ENCODE results near the gene ALDH2.
"Not testable (repeated sequence)": the region's sequence is repeated elsewhere in the genome, so short reads cannot be mapped to it uniquely, and the experiment has no call there.

ALDH2 gene

DNA sequence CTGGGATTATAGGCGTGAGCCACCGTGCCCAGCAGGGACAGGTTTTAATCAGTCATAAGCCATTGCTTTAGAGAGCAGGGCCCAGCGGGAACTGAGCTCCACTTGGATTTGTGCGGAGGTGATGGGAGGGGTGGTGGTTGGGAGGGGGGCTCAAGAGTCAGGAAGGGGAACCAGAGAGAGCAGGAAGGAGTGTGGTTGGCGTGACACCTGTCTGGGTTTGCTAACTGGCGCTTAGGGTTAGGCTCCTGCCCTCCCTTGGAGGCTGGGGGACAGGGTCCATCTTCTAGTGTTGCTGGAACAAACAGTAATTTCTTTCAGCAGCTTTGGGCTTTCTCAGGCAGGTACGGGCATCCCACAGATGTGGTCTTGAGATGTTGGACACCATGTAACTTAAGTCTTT, 7.5 kb upstream of the ALDH2 start:
- DNase-seq (ENCODE audit: low read depth), result no peak

GRCh38 chr12:111759991-111760390, 6.7 kb upstream of the ALDH2 start:
- DNase-seq (ENCODE audit: low read depth), result no peak

DNA sequence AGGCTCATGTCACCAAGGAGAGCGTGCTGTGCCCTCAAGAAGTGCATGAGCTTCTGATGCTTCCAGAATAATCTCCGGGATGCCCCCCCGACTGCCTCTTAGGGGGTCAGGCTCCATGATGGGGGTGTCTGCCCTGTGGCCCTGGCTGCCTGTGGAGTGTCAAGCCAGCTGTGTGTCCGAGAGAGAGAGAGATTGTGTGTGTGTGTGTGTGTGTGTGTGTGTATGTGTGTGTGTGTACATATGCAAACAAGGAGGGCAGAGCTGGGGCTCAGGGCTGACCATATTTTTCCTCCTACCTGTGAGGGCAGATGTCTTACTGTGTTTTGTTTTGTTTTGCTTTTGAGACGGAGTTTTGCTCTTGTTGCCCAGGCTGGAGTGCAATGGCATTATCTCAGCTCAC, 5.6 kb upstream of the ALDH2 start:
- no peak for DNase-seq (ENCODE audit: low read depth)

DNA sequence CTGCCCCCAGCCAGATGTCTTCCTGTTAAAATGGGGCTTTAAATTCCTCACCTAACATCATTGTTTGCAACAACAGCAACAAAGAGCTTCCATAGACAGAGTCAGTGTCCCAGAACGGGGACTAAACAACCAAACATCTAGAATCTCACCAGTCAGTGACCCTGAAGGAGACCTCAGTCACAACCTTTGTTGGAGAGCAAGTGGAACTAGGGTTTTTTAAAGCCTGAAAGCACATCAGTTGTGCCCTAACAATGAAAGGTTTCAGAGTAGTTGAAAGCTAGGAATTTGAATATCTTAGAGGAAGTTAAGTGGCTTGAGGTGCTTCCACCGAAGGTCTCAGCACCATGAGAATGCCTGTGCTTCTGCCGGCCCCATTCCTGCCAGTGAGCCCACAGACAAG, 5.0 kb upstream of the ALDH2 start:
- DNase-seq (ENCODE audit: low read depth), result no peak

DNA sequence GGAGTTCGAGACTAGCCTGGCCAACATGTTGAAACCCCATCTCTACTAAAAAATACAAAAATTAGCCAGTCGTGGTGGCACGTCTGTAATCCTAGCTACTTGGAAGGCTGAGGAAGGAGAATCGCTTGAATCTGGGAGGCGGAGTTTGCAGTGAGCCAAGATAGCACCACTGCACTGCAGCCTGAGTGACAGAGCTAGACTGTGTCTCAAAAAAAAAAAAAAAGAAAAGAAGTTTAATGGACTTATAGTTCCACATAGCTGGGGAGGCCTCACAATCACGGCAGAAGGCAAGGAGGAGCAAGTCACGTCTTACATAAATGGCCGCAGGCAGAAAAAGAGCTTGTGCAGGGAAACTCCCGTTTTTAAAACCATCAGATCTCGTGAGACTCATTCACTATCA, 3.2 kb upstream of the ALDH2 start:
- not testable (repeated sequence) for DNase-seq (ENCODE audit: low read depth)

DNA sequence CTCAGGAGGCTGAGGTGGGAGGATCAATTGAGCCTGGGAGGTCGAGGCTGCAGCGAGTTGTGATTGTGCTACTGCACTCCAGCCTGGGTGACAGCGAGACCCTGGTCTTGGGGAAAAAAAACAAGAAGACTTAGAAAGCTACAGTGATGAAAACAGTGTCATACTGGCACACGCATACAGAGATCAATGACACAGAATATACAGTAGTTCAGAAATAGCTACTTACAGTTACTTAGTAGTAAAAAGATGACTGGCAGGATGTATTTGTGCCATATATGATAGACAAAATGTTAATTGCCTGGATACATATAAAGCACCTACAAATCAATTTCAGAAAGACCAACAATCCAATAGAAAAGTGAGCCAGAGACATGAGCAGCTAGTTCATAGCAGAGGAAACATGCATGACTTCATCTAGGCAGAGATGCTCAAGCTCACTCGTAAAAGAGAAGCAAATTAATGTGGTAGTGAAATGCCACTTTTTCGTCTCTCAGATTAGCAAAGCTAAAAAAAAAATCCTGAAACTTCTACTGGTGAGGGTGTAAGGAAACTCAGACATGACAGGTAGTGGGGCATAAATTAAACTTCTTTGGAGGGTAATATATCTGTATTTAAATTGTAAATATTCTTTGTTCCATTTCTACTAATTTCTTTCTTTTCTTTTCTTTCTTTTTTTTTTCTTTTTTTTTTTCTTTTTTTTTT, 2.5 kb upstream of the ALDH2 start:
- no peak for DNase-seq (ENCODE audit: low read depth)

GRCh38 chr12:111767362-111768158, 827 bp downstream of the ALDH2 start:
- DNase-seq (ENCODE audit: low read depth), result no peak

DNA sequence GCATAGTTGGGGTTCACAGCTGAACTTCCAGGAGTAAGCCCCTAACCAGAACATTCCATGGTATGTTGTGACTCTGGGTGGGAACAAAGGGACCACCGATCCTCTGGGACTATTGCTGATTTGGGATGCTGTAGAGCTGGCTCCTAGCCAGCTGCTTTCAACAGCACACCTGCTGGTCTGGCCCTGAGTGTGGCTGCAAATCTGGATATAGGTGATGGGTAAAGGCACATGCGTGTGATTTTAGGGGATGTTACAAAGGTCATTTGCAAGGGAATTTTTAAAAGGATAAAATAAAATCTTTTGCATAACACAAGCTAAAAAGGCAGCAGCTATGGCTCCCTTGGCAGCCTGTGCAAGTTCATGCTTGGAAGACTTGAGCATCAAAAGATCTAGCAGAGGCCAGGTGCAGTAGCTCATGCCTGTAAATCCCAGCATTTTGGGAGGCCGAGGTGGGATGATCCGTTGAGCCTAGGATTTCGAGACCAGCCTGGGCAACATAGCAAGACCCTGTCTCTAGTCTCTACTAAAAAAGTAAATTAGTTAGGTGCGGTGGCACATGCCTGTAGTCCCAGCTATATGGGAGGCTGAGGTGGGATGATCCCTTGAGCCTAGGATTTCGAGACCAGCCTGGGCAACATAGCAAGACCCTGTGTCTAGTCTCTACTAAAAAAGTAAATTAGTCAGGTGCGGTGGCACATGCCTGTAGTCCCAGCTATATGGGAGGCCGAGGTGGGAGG, 1.6 kb downstream of the ALDH2 start:
- DNase-seq (ENCODE audit: low read depth), result no peak

DNA sequence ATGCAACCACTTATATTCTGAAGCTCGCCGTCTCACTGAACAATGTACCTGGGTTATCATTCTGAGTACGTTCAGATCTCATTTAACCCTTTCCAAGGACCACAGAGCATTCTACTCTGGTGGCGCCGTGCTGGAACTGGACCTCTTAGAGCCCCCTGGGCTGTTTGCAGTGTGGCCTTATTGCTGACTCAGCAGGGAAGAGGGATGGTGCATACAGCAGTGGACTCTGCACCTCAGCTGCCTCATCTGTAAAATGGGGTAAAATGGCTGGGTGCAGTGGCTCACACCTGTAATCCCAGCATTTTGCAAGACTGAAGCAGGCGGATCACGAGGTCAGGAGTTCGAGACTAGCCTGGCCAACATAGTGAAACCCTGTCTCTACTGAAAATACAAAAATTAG, 2.9 kb downstream of the ALDH2 start:
- DNase-seq (ENCODE audit: low read depth), result no peak

GRCh38 chr12:111773801-111774551, 7.2 kb downstream of the ALDH2 start:
- DNase-seq (ENCODE audit: low read depth), result peak; percentile 75

- peak; percentile 85 for DNase-seq (ENCODE audit: low read depth)
These were observed 8.8 kb downstream of the ALDH2 start for GRCh38 chr12:111775205-111776193.

- no peak for DNase-seq (ENCODE audit: low read depth)
These were observed 10.2 kb downstream of the ALDH2 start for GRCh38 chr12:111776836-111777344.

GRCh38 chr12:111777345-111778045, 10.8 kb downstream of the ALDH2 start:
- DNase-seq (ENCODE audit: low read depth), result no peak

- no peak for DNase-seq (ENCODE audit: low read depth)
These were observed 13.4 kb downstream of the ALDH2 start for GRCh38 chr12:111780166-111780565.

GRCh38 chr12:111780615-111781014, 13.9 kb downstream of the ALDH2 start:
- no peak for DNase-seq (ENCODE audit: low read depth)

- no peak for DNase-seq (ENCODE audit: low read depth)
These were observed 14.4 kb downstream of the ALDH2 start for GRCh38 chr12:111781085-111781658.

DNA sequence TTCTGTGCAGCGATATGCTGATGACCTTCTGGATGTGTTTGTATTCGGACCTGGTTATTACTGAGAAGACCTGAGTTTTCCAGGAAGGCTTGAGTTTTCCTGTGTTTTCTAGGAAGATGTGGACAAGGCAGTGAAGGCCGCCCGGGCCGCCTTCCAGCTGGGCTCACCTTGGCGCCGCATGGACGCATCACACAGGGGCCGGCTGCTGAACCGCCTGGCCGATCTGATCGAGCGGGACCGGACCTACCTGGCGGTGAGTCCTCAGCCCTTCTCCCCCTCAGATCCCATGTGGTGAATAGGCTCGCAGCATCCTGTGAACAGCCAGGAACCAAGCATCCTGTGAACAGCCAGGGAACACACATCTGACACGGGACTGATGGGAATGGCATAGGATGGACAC, 16.3 kb downstream of the ALDH2 start:
- DNase-seq (ENCODE audit: low read depth), result no peak

DNA sequence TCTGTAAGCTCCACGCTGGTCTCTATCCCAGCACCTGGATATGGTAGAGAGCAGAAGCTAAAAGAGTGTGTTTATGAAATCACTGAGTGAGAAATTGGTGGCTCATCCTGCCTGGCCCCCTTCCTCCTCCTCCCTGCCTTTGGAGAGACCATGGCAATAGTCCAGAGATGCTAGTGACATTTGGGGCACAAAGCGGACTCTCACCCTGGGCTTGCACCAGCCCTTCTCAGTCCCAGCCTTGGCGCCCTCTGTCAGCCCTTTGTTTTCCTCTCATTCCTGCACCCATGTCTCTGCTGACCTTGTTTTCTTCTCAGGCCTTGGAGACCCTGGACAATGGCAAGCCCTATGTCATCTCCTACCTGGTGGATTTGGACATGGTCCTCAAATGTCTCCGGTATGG, 18.2 kb downstream of the ALDH2 start:
- no peak for DNase-seq (ENCODE audit: low read depth)

GRCh38 chr12:111785651-111786050, 18.9 kb downstream of the ALDH2 start:
- DNase-seq (ENCODE audit: low read depth), result peak; percentile 55

DNA sequence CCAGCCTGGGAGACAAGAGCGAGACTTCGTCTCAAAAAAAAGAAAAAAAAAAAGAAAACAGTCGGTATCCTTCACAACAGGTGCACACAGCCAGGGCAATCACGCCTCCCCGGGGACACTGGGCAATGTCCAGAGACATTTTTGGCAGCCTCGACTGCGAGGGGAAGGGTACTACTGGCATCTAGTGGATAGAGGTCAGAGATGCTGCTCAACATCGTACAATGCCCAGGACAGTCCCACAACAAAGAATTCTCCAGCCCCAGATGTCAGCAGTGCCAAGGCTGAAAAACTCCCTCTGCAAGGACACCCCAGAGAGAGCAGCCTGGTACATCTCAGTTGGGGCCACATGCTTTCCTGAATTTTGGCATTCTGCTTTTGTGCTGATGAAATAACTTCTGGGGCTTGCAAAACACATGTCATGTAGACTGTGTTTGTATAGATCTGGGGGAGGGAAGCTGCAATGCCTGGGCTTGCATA, 21.5 kb downstream of the ALDH2 start:
- DNase-seq (ENCODE audit: low read depth), result no peak

Data from iris pigment epithelial cell (primary cell).